LNCaP clone FGC (cell line): ENCODE data around the gene USP46.

Experiments
- DNase-seq: peaks from one replicate; pipeline ENCODE4 v3.0.0-alpha.2; 2011; ENCODE audit warnings: low read depth
- H3K4me3 ChIP-seq: 2 replicates; pipeline ENCODE4 v1.5.1; 2011; ENCODE audit warnings: mild to moderate bottlenecking, low read depth, low read length, control low read depth
- TF ChIP-seq, protein P1 (sequence below): IDR thresholded peaks from 2 replicates; pipeline ENCODE4 v1.5.1; 2012; ENCODE audit warnings: mild to moderate bottlenecking; ENCODE audit not compliant: control insufficient read depth, insufficient read depth; ENCODE audit errors: extremely low read depth

The USP46 gene

DNA sequence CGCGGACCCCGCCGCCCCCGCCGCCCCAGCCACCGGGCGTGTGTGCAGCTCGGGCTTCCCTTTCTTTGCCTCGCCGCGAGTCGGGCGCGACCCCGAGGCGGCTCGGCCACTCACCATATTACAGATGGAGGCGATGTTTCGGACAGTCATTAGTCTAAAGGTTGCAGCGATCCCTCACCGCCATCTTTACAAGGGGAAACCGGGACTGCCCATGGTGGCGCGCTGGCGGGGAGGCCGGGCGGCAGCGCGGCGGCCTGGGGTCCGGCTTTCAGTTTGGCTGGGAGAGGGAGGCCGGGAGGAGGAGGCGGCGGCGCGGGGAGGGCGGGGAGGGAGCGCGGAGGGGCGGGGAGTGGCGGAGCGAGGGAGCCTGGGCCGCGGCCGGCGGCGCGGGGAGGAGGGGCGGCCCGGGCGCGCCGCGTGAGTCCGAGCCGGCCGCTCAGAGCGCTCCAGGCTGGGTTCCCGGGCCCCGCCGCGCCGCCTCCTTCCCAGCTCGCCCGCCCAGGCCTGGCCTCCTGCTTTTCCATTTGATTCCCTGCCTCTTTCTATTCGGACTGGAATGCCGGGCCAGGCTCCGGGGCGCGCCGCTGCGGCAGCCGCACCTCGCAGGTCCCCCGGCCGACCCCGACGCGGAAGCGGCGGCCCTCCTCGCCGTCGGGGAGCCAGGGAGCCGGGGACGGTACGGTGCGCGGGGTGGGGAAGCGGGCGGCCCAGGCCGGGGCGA is at the start of gene USP46:
Gene USP46, minus strand, starts transcription at position 301 of the 721 bp plus-strand sequence. Its CDS starts 151 bp downstream, at position 150.
- peak within 1 kb of the TSS; percentile 68 for H3K4me3 ChIP-seq
- TF ChIP-seq, protein P1, sequence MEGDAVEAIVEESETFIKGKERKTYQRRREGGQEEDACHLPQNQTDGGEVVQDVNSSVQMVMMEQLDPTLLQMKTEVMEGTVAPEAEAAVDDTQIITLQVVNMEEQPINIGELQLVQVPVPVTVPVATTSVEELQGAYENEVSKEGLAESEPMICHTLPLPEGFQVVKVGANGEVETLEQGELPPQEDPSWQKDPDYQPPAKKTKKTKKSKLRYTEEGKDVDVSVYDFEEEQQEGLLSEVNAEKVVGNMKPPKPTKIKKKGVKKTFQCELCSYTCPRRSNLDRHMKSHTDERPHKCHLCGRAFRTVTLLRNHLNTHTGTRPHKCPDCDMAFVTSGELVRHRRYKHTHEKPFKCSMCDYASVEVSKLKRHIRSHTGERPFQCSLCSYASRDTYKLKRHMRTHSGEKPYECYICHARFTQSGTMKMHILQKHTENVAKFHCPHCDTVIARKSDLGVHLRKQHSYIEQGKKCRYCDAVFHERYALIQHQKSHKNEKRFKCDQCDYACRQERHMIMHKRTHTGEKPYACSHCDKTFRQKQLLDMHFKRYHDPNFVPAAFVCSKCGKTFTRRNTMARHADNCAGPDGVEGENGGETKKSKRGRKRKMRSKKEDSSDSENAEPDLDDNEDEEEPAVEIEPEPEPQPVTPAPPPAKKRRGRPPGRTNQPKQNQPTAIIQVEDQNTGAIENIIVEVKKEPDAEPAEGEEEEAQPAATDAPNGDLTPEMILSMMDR: no peak
- no peak for DNase-seq

DNA sequence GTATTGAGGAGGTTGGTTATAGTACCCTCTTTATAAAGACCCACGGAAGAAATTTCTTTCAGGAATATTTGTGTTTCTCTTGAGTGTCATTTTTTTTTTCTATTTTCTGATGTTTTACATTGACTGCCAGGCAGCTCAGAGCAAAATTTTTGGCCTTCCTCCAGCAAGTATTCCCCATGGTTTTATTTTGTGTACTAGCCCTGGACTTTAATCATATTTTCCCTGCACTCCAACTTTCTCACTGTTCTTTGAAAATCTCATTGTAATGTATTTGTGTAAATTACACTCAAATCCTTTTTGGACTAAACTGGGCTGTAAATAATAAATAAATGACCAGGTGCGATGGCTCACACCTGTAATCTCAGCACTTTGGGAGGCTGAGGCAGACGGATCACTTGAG is 45.6 kb upstream of the USP46 start:
- TF ChIP-seq, protein P1: no peak
- DNase-seq: no peak
- no peak overlapping the region for H3K4me3 ChIP-seq

DNA sequence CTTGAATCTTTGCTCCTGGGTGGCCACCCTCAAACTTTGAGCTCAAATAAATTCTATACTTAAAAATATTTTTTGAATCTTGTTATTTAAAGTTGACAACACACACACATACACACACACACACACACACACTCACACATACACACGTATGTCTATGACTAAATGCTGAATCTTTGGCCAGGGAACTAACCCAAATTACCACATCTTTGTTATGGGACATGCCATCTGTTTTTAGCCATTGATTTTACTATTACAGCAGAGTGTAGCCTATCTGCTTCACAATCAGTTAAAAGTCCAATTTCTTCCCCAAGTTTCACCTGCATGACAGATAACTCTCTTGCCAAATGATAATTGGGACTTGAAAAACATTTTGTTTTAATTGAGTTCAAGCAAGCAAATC is 45.0 kb upstream of the USP46 start:
- no peak overlapping the region for H3K4me3 ChIP-seq
- TF ChIP-seq, protein P1: no peak
- DNase-seq: no peak

GRCh38 chr4:52701207-52701606 is 42.1 kb upstream of the USP46 start:
- TF ChIP-seq, protein P1: no peak
- no peak for DNase-seq

DNA sequence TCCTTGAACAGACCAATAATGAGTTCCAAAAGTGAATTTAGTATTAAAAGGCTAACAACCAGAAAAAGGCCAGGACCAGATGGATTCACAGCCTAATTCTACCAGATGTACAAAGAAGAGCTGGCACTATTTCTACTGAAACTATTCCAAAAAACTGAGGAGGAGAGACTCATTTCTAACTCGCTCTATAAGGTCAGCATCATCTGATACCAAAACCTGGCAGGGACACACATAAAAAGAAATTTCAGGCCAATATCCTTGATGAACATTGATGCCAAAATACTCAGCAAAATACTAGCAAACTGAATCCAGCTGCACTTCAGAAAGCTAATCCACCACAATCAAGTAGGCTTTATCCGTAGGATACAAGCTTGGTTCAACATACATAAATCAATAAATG is 35.8 kb upstream of the USP46 start:
- TF ChIP-seq, protein P1: no peak
- no peak for DNase-seq

More at GRCh38 chr4:52701207-52701606, 42.1 kb upstream of the USP46 start:
- H3K4me3 ChIP-seq: no peak overlapping the region

GRCh38 chr4:52693492-52693891 is 34.4 kb upstream of the USP46 start:
- TF ChIP-seq, protein P1: no peak
- no peak for DNase-seq
- H3K4me3 ChIP-seq: no peak overlapping the region

More for the DNA sequence above, 35.8 kb upstream of the USP46 start:
- no peak overlapping the region for H3K4me3 ChIP-seq

DNA sequence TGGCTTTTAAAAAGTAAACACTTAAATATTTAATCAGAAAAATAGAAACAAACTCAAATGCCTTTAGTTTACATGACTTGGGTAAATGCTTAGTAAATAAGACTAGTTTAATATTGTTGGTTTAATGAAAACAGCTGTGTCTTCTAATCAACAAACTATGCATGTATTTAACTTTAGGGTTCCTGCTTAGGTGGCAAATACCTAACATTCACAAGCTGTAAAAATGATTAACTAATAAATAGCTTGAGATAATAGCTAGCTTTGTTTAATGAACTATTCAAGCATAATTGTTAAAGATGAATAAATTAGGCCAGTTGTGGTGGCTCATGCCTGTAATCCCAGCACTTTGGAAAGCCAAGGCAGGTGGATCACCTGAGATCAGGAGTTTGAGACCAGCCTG is 30.0 kb upstream of the USP46 start:
- TF ChIP-seq, protein P1: no peak
- no peak for DNase-seq
- H3K4me3 ChIP-seq: no peak overlapping the region
